GM12872 (cell line): ENCODE data around the gene RAB43.

Experiments
- TF ChIP-seq, protein P1 (sequence below): IDR thresholded peaks from 3 replicates; pipeline ENCODE4 v1.5.1; 2011; ENCODE audit warnings: low read depth, mild to moderate bottlenecking, low read length, moderate library complexity; ENCODE audit not compliant: insufficient read depth

Gene RAB43

DNA sequence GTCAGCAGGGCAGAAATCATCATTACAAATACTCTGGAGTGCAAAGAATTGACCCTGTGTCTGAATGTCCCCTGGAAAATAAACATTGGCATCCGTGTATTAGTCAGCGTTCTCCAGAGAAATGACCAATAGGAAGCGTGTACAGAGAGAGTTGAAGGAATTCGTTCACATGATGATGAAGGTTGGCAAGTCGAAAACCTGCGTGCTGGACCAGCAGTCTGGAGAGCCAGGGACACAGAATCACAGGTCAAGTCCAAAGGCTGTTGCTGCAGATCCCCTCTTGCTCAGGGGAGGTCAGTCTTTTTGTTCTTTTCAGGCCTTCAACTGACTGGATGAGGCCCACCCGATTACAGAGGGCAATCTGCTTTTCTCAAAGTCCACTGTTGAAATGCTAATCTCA is 44.4 kb downstream of the RAB43 start:
- TF ChIP-seq, protein P1, sequence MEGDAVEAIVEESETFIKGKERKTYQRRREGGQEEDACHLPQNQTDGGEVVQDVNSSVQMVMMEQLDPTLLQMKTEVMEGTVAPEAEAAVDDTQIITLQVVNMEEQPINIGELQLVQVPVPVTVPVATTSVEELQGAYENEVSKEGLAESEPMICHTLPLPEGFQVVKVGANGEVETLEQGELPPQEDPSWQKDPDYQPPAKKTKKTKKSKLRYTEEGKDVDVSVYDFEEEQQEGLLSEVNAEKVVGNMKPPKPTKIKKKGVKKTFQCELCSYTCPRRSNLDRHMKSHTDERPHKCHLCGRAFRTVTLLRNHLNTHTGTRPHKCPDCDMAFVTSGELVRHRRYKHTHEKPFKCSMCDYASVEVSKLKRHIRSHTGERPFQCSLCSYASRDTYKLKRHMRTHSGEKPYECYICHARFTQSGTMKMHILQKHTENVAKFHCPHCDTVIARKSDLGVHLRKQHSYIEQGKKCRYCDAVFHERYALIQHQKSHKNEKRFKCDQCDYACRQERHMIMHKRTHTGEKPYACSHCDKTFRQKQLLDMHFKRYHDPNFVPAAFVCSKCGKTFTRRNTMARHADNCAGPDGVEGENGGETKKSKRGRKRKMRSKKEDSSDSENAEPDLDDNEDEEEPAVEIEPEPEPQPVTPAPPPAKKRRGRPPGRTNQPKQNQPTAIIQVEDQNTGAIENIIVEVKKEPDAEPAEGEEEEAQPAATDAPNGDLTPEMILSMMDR: no peak

DNA sequence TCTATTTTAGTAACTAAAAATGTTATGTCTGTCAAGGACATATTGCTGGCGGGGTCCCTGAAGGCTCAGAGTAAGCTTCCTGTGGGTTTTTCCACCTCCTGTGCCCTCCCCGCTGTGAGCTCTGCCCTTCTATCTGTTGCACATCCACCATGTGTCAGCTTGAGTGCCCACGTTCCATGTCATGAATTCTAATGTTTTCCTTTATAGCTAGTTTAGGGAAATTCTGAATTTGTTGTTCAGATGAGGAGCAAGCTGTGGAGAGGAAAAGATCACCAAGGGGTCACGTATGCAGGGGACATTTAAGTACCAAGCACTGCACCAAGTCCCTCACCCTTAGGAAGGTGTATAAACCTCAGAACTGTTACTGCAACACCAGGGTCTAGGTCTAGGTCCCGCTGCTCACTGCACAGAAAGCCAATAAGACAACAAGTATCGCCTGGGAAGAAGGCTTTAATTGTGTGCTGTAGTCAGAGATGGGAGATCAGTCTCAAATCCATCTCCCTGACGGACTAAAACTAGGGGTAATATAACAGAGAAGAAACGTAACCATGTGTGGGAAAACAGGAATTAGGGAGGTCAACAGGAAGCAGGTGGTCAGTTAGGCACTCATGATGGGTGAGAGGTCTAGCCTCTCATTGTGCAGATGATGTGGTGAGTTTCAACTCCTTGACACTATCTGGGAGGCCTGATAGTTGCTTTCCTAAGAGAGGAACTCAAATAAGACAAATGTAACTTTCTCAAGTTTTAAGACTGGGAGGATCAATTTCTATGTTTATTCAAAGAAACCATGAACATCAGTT is 51.3 kb downstream of the RAB43 start:
- TF ChIP-seq, protein P1: no peak

DNA sequence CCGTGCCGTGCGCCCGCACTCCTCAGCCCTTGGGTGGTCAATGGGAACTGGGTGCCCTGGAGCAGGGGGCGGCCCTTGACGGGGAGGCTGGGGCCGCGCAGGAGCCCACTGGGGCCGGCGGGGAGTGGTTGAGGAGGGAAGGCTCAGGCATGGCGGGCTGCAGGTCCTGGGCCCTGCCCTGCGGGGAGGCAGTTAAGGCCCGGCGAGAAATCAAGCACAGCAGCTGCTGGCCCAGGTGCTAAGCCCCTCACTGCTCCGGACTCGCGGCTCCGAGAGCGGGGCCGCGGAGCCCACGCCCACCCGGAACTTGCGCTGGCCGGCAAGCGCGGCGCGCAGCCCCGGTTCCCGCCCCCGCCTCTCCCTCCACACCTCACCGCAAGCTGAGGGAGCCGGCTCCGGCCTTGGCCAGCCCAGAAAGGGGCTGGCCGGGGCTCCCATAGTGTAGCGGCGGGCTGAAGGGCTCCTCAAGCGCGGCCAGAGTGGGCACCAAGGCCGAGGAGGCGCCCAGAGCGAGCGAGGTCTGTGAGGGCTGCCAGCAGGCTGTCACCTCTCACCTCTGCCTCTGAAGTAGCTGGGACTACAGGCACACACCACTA is 53.2 kb downstream of the RAB43 start:
- TF ChIP-seq, protein P1: no peak

DNA sequence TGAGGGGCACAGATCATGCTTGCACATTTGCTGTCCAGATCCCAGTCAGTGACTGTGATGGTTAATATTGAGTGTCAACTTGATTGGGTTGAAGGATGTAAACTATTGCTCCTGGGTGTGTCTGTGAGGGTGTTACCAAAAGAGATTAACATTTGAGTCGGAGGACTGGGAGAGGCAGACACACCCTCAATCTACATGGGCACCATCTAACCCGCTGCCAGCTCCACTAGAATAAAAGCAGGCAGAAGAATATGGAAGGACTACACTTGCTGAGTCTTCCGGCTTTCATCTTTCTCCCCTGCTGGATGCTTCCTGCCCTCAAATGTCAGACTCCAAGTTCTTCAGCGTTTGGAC is 55.9 kb downstream of the RAB43 start:
- TF ChIP-seq, protein P1: no peak

DNA sequence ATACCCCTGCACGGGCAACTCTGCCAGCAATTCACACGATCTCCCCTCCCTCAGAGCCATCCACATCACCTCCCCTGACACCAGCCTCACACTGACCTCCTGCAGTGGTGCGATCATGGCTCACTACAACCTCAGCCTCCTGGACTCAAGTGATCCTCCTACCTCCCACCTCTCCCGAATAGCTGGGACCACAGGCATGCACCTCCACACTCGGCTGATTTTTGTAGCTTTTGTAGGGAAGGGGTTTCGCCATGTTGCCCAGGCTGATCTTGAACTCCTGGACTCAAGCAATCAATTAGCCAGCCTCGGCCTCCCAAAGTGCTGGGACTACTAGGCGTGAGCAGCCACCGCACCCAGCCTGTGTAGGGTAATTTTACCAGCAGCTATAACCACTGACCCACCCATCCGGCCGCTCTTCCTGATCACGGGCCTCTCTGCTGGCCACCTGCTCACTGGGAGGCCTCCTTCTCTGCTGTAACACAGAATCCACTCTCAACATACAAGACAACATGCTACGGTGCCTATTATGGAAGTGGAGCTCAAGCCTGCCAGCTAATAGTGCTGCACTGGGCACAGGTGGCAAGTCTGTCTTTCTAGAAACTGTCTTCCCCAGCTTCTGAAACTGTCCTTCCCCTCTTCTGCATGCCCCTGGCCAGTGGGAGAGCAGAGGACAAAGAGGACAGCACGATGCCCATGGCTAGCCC is 56.4 kb downstream of the RAB43 start:
- TF ChIP-seq, protein P1: no peak

DNA sequence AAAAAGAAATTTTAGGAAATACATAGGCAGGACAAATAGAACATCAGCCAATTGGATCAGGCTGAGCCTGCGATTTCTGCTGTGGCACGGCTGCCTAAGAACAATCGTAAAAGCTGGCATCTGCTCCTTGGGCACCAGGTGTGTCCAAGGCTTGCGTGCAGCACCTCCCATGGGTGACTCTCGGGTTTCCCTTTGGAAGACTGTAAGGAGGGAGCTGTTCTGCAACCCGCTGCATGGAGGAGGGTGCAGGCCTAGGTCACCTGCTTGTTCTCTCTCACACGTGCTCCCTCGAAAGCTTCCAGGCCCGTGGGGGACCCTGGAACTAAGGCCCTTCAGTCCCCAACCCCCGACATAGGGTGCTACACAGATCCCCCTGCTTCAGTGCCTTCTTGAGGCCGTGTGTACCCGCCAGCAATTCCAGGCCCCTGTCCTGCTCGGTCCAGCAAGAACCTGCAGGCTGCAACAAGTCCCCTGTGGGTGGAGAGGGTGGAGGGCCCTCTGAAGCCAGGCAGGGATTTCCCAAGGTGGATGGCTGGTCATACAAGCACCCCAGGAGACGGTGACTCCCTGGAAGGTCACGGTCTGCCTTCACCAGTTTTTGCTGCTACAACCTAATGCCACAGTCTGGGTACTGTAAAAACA is 57.6 kb downstream of the RAB43 start:
- TF ChIP-seq, protein P1: no peak

DNA sequence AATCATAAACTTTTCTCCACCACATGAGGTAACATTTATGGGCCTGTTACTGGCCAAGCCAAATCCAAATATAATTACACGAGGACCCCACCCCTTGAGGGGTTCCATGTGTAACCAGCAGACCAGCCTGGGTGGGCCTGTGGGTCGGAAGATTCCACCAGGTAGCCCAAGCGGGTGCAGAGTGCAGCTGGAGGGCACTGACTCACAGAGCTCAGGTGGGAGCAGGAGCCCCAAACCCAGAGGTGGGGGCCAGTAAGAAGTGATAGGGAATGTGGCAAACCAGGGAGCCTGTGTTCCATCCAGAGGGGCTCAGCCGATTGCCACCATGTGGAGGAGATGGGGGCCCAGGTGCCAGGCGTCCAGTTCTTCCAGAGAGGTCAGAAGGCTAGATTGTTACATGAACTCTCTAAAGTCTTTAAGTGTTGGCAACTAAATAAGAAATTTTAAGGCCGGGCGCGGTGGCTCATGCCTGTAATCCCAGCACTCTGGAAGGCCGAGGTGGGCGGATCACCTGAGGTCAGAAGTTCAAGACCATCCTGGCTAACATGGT is 58.4 kb downstream of the RAB43 start:
- TF ChIP-seq, protein P1: no peak
